GM12875 (cell line): Measurements from ENCODE around the gene RNF111.
"Not testable (repeated sequence)": the region's sequence is repeated elsewhere in the genome, so short reads cannot be mapped to it uniquely, and the experiment has no call there.

Experiments
- H3K4me3 ChIP-seq: one replicate; pipeline ENCODE4 v1.5.1; 2011; ENCODE audit warnings: low read depth, low read length, control low read depth
- TF ChIP-seq, protein P1 (sequence below): IDR thresholded peaks from 2 replicates; pipeline ENCODE4 v1.5.1; 2011; ENCODE audit warnings: low read depth, mild to moderate bottlenecking, control low read depth, inconsistent platforms, low read length, moderate library complexity, borderline replicate concordance; ENCODE audit not compliant: insufficient read depth

Gene RNF111

GRCh38 chr15:59120937-59121336, 133.5 kb downstream of the RNF111 start:
- TF ChIP-seq, protein P1, sequence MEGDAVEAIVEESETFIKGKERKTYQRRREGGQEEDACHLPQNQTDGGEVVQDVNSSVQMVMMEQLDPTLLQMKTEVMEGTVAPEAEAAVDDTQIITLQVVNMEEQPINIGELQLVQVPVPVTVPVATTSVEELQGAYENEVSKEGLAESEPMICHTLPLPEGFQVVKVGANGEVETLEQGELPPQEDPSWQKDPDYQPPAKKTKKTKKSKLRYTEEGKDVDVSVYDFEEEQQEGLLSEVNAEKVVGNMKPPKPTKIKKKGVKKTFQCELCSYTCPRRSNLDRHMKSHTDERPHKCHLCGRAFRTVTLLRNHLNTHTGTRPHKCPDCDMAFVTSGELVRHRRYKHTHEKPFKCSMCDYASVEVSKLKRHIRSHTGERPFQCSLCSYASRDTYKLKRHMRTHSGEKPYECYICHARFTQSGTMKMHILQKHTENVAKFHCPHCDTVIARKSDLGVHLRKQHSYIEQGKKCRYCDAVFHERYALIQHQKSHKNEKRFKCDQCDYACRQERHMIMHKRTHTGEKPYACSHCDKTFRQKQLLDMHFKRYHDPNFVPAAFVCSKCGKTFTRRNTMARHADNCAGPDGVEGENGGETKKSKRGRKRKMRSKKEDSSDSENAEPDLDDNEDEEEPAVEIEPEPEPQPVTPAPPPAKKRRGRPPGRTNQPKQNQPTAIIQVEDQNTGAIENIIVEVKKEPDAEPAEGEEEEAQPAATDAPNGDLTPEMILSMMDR, result no peak
- H3K4me3 ChIP-seq, result no peak overlapping the region

DNA sequence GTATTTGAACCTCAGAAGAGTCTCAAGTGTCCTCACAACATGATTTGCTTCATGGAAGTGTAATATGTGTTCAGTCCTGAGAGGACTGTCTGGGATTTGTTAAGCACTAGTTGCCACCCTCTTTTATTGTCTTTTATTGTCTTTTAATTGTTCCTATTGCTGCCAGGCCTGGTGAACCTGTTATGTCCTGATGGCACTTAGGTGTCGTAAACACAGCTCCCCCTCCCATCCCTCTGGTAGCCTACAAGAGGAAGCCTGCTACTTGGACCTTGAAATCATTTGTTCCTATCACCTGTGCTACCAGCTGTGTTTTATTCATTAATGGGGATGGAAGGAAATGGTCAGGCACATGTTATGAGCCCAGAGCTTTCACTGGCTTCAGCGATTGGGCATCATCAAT, 136.8 kb downstream of the RNF111 start:
- TF ChIP-seq, protein P1, result no peak
- H3K4me3 ChIP-seq, result no peak overlapping the region

DNA sequence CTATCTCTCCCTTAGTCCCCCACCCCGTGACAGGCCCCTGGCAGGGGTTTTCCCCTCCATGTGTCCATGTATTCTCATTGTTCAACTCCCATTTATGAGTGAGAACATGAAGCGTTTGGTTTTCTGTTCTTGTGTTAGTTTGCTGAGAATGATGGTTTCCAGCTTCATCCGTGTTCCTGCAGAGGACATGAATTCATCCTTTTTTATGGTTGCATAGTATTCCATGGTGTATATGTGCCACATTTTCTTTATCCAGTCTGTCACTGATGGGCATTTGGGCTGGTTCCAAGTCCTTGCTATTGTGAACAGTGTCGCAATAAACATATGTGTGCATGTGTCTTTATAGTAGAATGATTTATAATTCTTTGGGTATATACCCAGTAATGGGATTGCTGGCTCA, 138.2 kb downstream of the RNF111 start:
- H3K4me3 ChIP-seq, result not testable (repeated sequence)

- not testable (repeated sequence) for H3K4me3 ChIP-seq
Measured at GRCh38 chr15:59127255-59127654, 139.8 kb downstream of the RNF111 start.

GRCh38 chr15:59131456-59131855, 144.0 kb downstream of the RNF111 start:
- TF ChIP-seq, protein P1, result no peak

DNA sequence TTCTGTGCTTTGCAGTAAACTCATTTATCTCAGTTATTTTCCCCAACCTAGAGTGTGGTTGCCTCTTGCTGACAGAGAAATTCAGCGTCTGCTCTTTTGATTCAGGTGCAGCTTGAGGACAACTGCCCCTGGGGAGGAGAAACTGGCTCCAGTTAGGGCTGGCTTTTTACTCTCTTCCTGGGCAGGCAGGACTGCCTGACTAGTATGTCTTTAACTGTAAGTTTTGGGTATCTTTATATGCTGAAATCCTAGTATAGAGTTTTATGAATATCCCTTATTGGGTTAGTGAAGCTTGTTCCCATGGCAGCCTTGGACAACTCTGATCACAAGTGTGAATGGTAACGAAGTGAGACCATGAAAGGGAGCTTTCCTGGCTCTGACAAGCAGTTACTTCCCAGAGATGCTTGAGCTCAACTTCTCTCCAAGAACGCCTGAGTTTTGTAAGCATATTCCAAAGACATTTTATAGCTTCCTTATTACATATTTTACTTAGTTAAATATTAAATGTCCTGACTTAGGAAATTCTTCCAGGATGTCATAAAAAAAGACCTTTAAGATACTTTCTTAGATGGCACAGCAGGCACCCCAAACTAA, 144.6 kb downstream of the RNF111 start:
- TF ChIP-seq, protein P1, result no peak
- H3K4me3 ChIP-seq, result no peak overlapping the region

More at GRCh38 chr15:59131456-59131855, 144.0 kb downstream of the RNF111 start:
- H3K4me3 ChIP-seq, result no peak overlapping the region

- H3K4me3 ChIP-seq, result no peak overlapping the region
- TF ChIP-seq, protein P1, result no peak
Measured at GRCh38 chr15:59133929-59134427, 146.5 kb downstream of the RNF111 start.

DNA sequence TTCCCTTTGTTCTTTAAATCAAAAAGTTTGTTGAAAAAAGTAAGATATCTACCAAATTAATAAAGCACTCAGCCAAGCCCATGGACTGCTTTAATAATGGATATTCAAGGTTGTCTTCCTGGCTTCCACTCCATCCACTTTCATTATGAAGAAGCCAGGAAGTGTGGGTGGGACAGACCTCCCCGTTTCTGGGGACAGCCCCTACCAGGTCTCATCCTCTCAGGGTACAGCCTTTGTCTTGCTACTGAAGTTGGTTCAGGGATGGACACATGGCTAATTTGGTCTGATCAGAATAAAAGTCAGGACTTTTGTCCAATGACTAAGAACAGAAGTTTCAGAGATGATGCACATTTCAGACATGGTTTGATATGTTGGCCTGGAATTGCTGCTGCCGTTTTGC, 150.1 kb downstream of the RNF111 start:
- no peak overlapping the region for H3K4me3 ChIP-seq
- TF ChIP-seq, protein P1, result no peak
